Measurements from ENCODE around the gene PATE2. TPM values are rescaled to one million over a fixed set of nuclear protein-coding genes. Genes with fewer than 3 reads are reported as not detected.

The PATE2 gene
- total and polyA plus RNA-seq, 2 experiments from 2014 or later: not detected

- Histone ChIP-seq H3K27me3 (replicated peaks; ENCODE audit: insufficient read depth) (peaks cover 12% of the 10 kb centered on the region; the same call in 1 of the 2 replicates), H3K9ac (no peak overlapping the region), H2AFZ (no peak overlapping the region), H4K20me1 (ENCODE audit: insufficient read depth) (no peaks in the 10 kb centered on the region), H3K9me3 (ENCODE audit: low read depth) (no peaks in the 10 kb centered on the region), H3K27ac (peak overlapping the region; percentile 56), H3K4me2 (ENCODE audit: unreplicated experiment) (peak overlapping the region; percentile 23), H3F3A (ENCODE audit: insufficient read depth) (peaks cover 17% of the 10 kb centered on the region), H3K36me3 (ENCODE audit: low read depth) (no peaks in the 10 kb centered on the region), H3K79me2 (ENCODE audit: insufficient read depth) (no peaks in the 10 kb centered on the region), H3K4me3 (peak overlapping the region; percentile 9; the same call in 1 of the 2 replicates), H3K9me2 (ENCODE audit: insufficient read depth) (no peaks in the 10 kb centered on the region), H3K4me1 (ENCODE audit: insufficient read depth) (peaks cover 34% of the 10 kb centered on the region)
- TF ChIP-seq EZH2 (IDR thresholded peaks at IDR 0.05; ENCODE audit: insufficient read depth, poor library complexity, severe bottlenecking) (no peak), EZH2phosphoT487 (IDR thresholded peaks at IDR 0.05; ENCODE audit: insufficient read depth, low read depth) (0 out of 2 replicates have a peak, but pooled peaks have one; percentile 53)
- 1 to 2% methylated on average over 3 of the region's 3 CpGs for WGBS, 2 experiments (ENCODE audit: low coverage in 1 of 2, low lambda C conversion rate in 2 of 2, missing lambda C conversion rate in 2 of 2)
- peak; percentile 88 for DNase-seq
- in situ Hi-C loops (cut with MboI): no loop called here
These were observed 5.7 kb downstream of the PATE2 start for GRCh38 chr11:125772834-125773505.

- no peak overlapping the region for H3K9ac ChIP-seq
- no peak for DNase-seq
- no peak overlapping the region for H3K4me3 ChIP-seq
- no peak overlapping the region for H3K27ac ChIP-seq
- H3K9me2 ChIP-seq (ENCODE audit: insufficient read depth): no peaks in the 10 kb centered on the region
- H3F3A ChIP-seq (ENCODE audit: insufficient read depth): peaks cover 17% of the 10 kb centered on the region
- no peaks in the 10 kb centered on the region for H4K20me1 ChIP-seq (ENCODE audit: insufficient read depth)
- TF ChIP-seq EZH2 (IDR thresholded peaks at IDR 0.05; ENCODE audit: insufficient read depth, poor library complexity, severe bottlenecking) (no peak), EZH2phosphoT487 (IDR thresholded peaks at IDR 0.05; ENCODE audit: insufficient read depth, low read depth) (no peak)
- no peaks in the 10 kb centered on the region for H3K9me3 ChIP-seq (ENCODE audit: low read depth)
- H3K36me3 ChIP-seq (ENCODE audit: low read depth): no peaks in the 10 kb centered on the region
- 38 to 47% methylated on average over 2 of the region's 2 CpGs for WGBS, 2 experiments (ENCODE audit: low coverage in 1 of 2, low lambda C conversion rate in 2 of 2, missing lambda C conversion rate in 2 of 2)
- H2AFZ ChIP-seq: no peak overlapping the region
- in situ Hi-C loops (cut with MboI): no loop called here
- H3K79me2 ChIP-seq (ENCODE audit: insufficient read depth): no peaks in the 10 kb centered on the region
- peaks cover 24% of the 10 kb centered on the region for H3K27me3 ChIP-seq (replicated peaks; ENCODE audit: insufficient read depth)
- H3K4me1 ChIP-seq (ENCODE audit: insufficient read depth): peaks cover 22% of the 10 kb centered on the region
- H3K4me2 ChIP-seq (ENCODE audit: unreplicated experiment): no peak overlapping the region
These were observed 8.0 kb downstream of the PATE2 start for GRCh38 chr11:125770583-125770982.

- Histone ChIP-seq H3K4me3 (no peak overlapping the region), H3K9me2 (ENCODE audit: insufficient read depth) (no peaks in the 10 kb centered on the region)
- DNase-seq: no peak
These were observed 10.1 kb downstream of the PATE2 start for GRCh38 chr11:125768336-125769046.

GRCh38 chr11:125766251-125766650 is 12.4 kb downstream of the PATE2 start:
- Histone ChIP-seq H3K36me3 (ENCODE audit: low read depth) (no peaks in the 10 kb centered on the region), H3K79me2 (ENCODE audit: insufficient read depth) (no peaks in the 10 kb centered on the region), H3K27ac (no peak overlapping the region), H3F3A (ENCODE audit: insufficient read depth) (no peaks in the 10 kb centered on the region), H3K9me2 (ENCODE audit: insufficient read depth) (no peaks in the 10 kb centered on the region), H3K4me2 (ENCODE audit: unreplicated experiment) (no peak overlapping the region), H3K4me3 (no peak overlapping the region), H4K20me1 (ENCODE audit: insufficient read depth) (no peaks in the 10 kb centered on the region), H3K4me1 (ENCODE audit: insufficient read depth) (no peaks in the 10 kb centered on the region), H3K27me3 (replicated peaks; ENCODE audit: insufficient read depth) (peaks cover 32% of the 10 kb centered on the region), H3K9me3 (ENCODE audit: low read depth) (no peaks in the 10 kb centered on the region), H3K9ac (no peak overlapping the region), H2AFZ (no peak overlapping the region)
- TF ChIP-seq EZH2 (IDR thresholded peaks at IDR 0.05; ENCODE audit: insufficient read depth, poor library complexity, severe bottlenecking): no peak
- no peak for TF ChIP-seq EZH2phosphoT487 (IDR thresholded peaks at IDR 0.05; ENCODE audit: insufficient read depth, low read depth)
- in situ Hi-C loops (cut with MboI): no loop called here
- 0% methylated on average over 1 of the region's 1 CpG for WGBS, 2 experiments (ENCODE audit: low coverage in 1 of 2, low lambda C conversion rate in 2 of 2, missing lambda C conversion rate in 2 of 2)
- no peak for DNase-seq

More at GRCh38 chr11:125768336-125769046, 10.1 kb downstream of the PATE2 start:
- no peaks in the 10 kb centered on the region for H3K9me3 ChIP-seq (ENCODE audit: low read depth)
- WGBS, 2 experiments (ENCODE audit: low coverage in 1 of 2, low lambda C conversion rate in 2 of 2, missing lambda C conversion rate in 2 of 2): 32 to 33% methylated on average over 10 of the region's 10 CpGs
- H2AFZ ChIP-seq: no peak overlapping the region
- H3F3A ChIP-seq (ENCODE audit: insufficient read depth): peaks cover 17% of the 10 kb centered on the region
- H3K9ac ChIP-seq: no peak overlapping the region
- H3K27ac ChIP-seq: no peak overlapping the region
- in situ Hi-C loops (cut with MboI): no loop called here
- peaks cover 32% of the 10 kb centered on the region for H3K27me3 ChIP-seq (replicated peaks; ENCODE audit: insufficient read depth)
- no peaks in the 10 kb centered on the region for H3K36me3 ChIP-seq (ENCODE audit: low read depth)
- H3K4me2 ChIP-seq (ENCODE audit: unreplicated experiment): no peak overlapping the region
- TF ChIP-seq EZH2 (IDR thresholded peaks at IDR 0.05; ENCODE audit: insufficient read depth, poor library complexity, severe bottlenecking) (no peak), EZH2phosphoT487 (IDR thresholded peaks at IDR 0.05; ENCODE audit: insufficient read depth, low read depth) (no peak)
- H3K79me2 ChIP-seq (ENCODE audit: insufficient read depth): no peaks in the 10 kb centered on the region
- no peaks in the 10 kb centered on the region for H4K20me1 ChIP-seq (ENCODE audit: insufficient read depth)
- peaks cover 16% of the 10 kb centered on the region for H3K4me1 ChIP-seq (ENCODE audit: insufficient read depth)
